ENCODE data around the gene CBX8. TPM values are rescaled to one million over a fixed set of nuclear protein-coding genes. Genes with fewer than 3 reads are reported as not detected.

CBX8 gene
- polyA plus RNA-seq, 3 donors = 0.51 to 2.5 (median 2.5) TPM

DNA sequence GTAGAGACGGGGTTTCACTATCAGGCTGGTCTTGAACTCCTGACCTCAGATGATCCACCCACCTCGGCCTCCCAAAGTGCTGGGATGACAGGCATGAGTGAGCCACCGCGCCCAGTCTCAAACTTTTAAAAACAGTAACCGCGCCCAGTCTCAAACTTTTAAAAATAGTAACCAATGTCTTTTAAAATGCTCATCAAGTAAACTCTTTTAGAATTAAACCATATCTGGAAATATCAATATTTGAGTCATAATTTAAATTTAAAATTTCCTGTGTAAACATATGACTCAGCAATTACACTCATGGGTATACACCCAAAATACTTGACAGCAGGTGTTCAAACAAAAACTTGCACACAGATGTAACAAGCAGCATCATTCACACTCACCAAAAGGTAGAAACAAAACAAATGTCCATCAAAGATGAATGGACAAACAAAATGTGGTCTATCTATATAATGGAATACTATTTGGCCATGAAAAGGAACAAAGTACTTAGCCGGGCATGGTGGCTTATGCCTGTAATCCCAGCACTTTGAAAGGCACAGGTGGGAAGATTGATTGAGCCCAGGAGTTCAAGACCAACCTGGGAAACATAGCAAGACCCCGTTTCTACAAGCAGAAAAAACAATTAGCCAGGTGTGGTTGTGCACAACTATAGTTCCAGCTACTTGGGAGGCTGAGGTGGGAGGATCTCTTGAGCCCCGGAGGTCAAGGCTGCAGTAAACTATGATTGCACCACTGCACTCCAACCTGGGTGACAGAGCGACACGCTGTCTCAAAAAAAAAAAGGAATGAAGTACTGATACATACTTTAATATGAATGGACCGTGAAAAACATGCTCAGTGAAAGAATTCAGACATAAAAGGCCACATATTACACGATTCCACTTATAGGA lies 46.0 kb downstream of the CBX8 start:
- Mint-ChIP-seq H3K4me3 (peak overlapping the region in 1 of 2 donors; percentile 64), H3K27me3 (ENCODE audit: low read depth in 3 of 3) (peaks cover 56 to 73% (median 70%) of the 10 kb centered on the region in 3 donors), H3K9me3 (peaks cover 0 to 9% (median 4%) of the 10 kb centered on the region in 7 donors), H3K27ac (no peak overlapping the region), H3K36me3 (no peaks in the 10 kb centered on the region), H3K4me1 (peaks cover 8% of the 10 kb centered on the region)
- H3K27me3 ChIP-seq (ENCODE audit: control insufficient read depth in 2 of 2, insufficient read depth in 2 of 2, low read length in 2 of 2) = peaks cover 42 to 63% of the 10 kb centered on the region in 2 donors
- no peak overlapping the region for H3K9ac ChIP-seq (ENCODE audit: insufficient read depth, low read length, poor library complexity, severe bottlenecking)
- H3K79me2 ChIP-seq (ENCODE audit: insufficient read depth, low read length) = no peaks in the 10 kb centered on the region
- peaks cover 0 to 1% of the 10 kb centered on the region in 2 donors for H3K4me1 ChIP-seq (ENCODE audit: control insufficient read depth in 1 of 2, insufficient read depth in 2 of 2, low read length in 2 of 2)
- 92% methylated on average over 2 of the region's 13 CpGs for WGBS (ENCODE audit: insufficient coverage)
- H2AFZ ChIP-seq (ENCODE audit: insufficient read depth, low read depth, low read length, poor library complexity, severe bottlenecking) = no peak overlapping the region
- H3K4me3 ChIP-seq (replicated peaks in 1 of 3; ENCODE audit: low read depth in 2 of 3, low read length in 3 of 3) = no peak overlapping the region
- H3K36me3 ChIP-seq (replicated peaks in 1 of 2; ENCODE audit: control insufficient read depth in 1 of 2, insufficient read depth in 2 of 2, low read length in 2 of 2) = no peaks in the 10 kb centered on the region
- no peak overlapping the region for H3K4me2 ChIP-seq (replicated peaks; ENCODE audit: extremely low read depth, low read length, poor library complexity, severe bottlenecking)
- H4K20me1 ChIP-seq (ENCODE audit: insufficient read depth, low read length) = no peaks in the 10 kb centered on the region
- TF ChIP-seq, protein P1, sequence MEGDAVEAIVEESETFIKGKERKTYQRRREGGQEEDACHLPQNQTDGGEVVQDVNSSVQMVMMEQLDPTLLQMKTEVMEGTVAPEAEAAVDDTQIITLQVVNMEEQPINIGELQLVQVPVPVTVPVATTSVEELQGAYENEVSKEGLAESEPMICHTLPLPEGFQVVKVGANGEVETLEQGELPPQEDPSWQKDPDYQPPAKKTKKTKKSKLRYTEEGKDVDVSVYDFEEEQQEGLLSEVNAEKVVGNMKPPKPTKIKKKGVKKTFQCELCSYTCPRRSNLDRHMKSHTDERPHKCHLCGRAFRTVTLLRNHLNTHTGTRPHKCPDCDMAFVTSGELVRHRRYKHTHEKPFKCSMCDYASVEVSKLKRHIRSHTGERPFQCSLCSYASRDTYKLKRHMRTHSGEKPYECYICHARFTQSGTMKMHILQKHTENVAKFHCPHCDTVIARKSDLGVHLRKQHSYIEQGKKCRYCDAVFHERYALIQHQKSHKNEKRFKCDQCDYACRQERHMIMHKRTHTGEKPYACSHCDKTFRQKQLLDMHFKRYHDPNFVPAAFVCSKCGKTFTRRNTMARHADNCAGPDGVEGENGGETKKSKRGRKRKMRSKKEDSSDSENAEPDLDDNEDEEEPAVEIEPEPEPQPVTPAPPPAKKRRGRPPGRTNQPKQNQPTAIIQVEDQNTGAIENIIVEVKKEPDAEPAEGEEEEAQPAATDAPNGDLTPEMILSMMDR (IDR thresholded peaks at IDR 0.05) = no peak
- no peak overlapping the region for H3K27ac ChIP-seq (ENCODE audit: low read depth in 1 of 2, low read length in 2 of 2)
- no peak for DNase-seq
- intact Hi-C loops (cut with micrococcal nuclease) = no loop called here
- no peaks in the 10 kb centered on the region for H3K9me3 ChIP-seq (replicated peaks in 1 of 2; ENCODE audit: control insufficient read depth in 1 of 2, insufficient read depth in 1 of 2, low read length in 2 of 2)

DNA sequence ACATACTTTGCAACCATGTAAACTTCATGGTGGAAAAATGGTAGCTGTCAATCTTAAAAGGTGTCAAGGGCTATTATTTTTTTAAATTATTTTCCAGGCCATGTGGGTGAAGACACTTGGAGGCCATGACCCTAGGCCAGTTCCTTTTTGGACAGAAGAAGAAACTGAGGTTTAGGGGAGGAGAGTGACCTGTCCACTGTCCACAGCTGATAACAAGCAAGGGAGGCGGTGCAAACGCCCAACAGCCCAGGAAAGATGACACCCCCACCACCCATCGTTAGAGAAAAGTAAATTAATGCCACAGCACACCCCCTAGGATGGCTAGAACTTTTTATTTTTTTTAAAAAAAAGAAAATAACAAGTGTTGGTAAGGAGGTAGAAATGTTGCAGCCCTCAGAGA lies 46.9 kb downstream of the CBX8 start:
- H3K4me1 Mint-ChIP-seq = peaks cover 12% of the 10 kb centered on the region
- Histone ChIP-seq H4K20me1 (ENCODE audit: insufficient read depth, low read length) (no peaks in the 10 kb centered on the region), H3K27ac (ENCODE audit: low read depth in 1 of 2, low read length in 2 of 2) (no peak overlapping the region), H3K4me3 (replicated peaks in 1 of 3; ENCODE audit: low read depth in 2 of 3, low read length in 3 of 3) (no peak overlapping the region), H3K27me3 (ENCODE audit: control insufficient read depth in 2 of 2, insufficient read depth in 2 of 2, low read length in 2 of 2) (peaks cover 42 to 70% of the 10 kb centered on the region in 2 donors), H3K4me2 (replicated peaks; ENCODE audit: extremely low read depth, low read length, poor library complexity, severe bottlenecking) (no peak overlapping the region), H3K4me1 (ENCODE audit: control insufficient read depth in 1 of 2, insufficient read depth in 2 of 2, low read length in 2 of 2) (peaks cover 0 to 6% of the 10 kb centered on the region in 2 donors), H3K9me3 (replicated peaks in 1 of 2; ENCODE audit: control insufficient read depth in 1 of 2, insufficient read depth in 1 of 2, low read length in 2 of 2) (no peaks in the 10 kb centered on the region), H3K79me2 (ENCODE audit: insufficient read depth, low read length) (no peaks in the 10 kb centered on the region), H3K36me3 (replicated peaks in 1 of 2; ENCODE audit: control insufficient read depth in 1 of 2, insufficient read depth in 2 of 2, low read length in 2 of 2) (no peaks in the 10 kb centered on the region), H3K9ac (ENCODE audit: insufficient read depth, low read length, poor library complexity, severe bottlenecking) (no peak overlapping the region), H2AFZ (ENCODE audit: insufficient read depth, low read depth, low read length, poor library complexity, severe bottlenecking) (no peak overlapping the region)
- TF ChIP-seq, protein P1 (IDR thresholded peaks at IDR 0.05) = no peak
- no peak overlapping the region for H3K27ac Mint-ChIP-seq
- H3K36me3 Mint-ChIP-seq = no peaks in the 10 kb centered on the region
- intact Hi-C loops (cut with micrococcal nuclease) = no loop called here
- WGBS (ENCODE audit: insufficient coverage) = no CpG with 5 or more reads among the region's 3 CpGs
- H3K4me3 Mint-ChIP-seq = peak overlapping the region in 1 of 2 donors; percentile 63
- peaks cover 65 to 82% (median 79%) of the 10 kb centered on the region in 3 donors for H3K27me3 Mint-ChIP-seq (ENCODE audit: low read depth in 3 of 3)
- DNase-seq = no peak
- peaks cover 0 to 9% (median 4%) of the 10 kb centered on the region in 7 donors for H3K9me3 Mint-ChIP-seq
